Measurements from ENCODE around the gene BTG1.
"Not testable (repeated sequence)": the region's sequence is repeated elsewhere in the genome, so short reads cannot be mapped to it uniquely, and the experiment has no call there.

Gene BTG1

DNA sequence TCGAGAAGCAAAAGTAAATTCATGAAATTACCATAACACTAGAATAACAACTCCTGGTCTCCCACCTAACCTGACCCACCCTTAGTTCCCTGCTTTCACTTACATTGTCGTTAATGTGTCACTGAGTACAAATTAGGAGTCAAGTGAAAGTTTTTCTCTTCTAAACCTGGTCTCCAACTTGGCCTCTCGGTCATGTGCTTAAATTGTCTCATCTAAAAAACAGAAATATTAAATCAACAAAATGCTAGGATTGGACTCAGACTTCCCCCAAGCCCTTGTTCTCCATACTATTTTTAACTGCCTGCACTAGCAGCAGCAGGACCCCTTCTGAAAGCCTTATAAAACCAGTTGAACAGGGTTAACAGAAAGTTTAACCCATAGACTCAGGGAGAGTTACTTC is 1.8 kb upstream of the BTG1 start:
- DNase-seq, result no peak

DNA sequence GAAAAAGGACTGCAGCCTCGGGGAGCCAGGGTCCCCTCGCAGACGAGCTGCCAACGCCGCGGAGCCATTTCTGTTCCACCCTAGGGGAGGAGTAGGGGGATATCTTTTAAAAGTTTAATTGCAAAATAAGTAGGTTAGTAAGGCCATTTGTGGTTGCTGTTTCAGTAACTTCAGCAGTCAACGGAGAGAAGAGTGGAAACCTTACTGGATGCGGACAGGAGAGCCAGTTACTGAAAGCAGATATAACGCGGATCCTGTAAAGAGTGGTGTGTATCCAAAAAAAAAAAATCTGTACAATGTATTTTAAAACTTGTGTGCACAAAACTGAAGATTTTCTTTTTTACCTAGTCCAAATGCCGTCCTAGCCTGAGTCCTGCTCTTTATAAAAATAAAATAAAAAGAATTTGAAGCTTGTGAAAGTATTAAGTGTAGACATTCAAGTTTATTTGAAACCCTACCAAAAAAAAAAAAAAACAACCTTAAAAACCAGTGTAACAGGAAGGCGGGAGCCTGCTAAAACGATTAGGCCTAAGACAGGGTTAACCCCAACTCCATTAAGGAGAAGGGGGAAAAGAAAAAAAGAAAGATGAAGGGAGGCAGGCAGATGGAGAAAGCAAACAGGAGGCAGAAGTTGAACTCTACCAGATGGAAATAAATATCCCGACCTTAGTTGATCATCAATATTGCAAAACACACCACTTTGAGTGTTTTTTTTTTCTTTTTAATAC is 1.0 kb upstream of the BTG1 start:
- DNase-seq, result no peak

GRCh38 chr12:92145481-92145730 is 240 bp downstream of the BTG1 start:
- DNase-seq, result no peak

GRCh38 chr12:92144631-92145480 is 790 bp downstream of the BTG1 start:
- DNase-seq, result peak; percentile 65 to 75

GRCh38 chr12:92143686-92144630 is 1.7 kb downstream of the BTG1 start:
- peak; percentile 43 to 79 for DNase-seq

GRCh38 chr12:92143258-92143657 is 2.4 kb downstream of the BTG1 start:
- no peak for DNase-seq

- no peak for DNase-seq
Measured at GRCh38 chr12:92142251-92142926, 3.3 kb downstream of the BTG1 start.

GRCh38 chr12:92141591-92142121 is 4.0 kb downstream of the BTG1 start:
- DNase-seq, result no peak

DNA sequence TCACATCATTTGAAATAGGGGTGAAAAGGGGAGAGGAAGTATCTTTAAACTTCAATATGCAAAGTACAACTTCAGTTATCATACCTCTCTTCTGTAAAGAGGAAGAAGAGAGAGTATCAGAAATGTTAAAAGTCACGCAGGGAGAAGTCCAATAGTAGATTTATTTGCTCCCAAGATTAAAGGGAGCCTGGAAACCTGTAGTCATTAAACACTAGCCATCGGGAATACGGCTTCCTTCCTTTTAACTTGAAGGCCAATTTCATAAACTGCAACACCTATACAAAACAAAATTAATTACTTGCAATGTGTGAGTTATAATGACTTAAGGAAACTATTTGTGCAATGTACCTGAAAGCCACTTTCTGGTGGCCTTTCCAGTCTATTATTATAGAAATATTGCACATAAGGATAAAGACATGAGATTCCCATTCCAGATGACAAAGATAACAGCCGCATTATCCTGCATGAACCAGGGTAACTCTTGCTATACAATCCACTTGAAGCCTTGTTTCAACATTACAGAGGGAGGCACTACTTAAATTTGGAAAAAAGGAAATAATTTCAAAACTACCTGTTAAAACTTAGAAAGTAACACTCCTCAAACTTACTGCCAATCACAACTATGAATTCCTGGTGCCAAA is 4.6 kb downstream of the BTG1 start:
- no peak for DNase-seq

DNA sequence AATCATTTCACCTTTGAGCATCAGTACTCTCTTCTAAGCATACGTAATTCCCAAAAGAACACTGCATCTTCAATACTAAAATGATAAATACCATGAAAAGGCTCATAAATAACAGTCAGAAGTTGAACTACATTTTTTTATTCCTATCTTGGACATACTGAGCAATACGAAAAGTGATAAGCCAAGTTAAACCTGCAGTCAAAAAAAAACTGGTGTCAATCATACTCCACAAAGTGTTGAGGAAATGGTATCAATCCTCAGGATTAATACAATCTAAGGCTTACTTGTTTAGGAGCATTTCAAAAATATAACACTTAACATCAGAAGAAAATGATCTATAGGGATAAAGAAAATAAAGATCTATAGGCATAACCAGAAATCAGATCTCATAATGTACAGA is 5.5 kb downstream of the BTG1 start:
- DNase-seq, result no peak

DNA sequence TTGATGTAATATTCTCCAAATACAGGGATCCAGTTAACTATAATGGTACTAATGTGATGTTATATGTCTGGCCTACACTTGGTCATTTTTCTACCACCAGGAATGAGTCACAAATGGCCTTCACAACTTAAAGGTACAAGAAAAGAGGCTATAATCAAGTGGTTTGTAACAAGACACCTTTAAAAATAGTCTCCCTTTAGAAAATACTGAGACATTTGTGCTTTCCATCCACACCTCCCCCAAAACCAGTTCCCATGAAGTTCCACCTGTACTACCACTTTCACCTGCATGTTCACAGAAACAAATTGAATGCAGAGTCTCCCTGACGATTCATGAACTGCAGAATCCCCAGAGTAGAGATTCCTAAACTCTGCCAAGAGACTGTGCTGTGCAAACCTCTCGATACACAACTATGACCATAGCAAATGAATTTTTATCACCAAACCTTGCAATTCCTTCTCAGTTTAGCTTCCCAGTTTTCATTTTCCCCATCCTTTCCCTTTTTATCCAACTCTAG is 6.0 kb downstream of the BTG1 start:
- DNase-seq, result peak in 1 of 2 experiments; percentile 9

DNA sequence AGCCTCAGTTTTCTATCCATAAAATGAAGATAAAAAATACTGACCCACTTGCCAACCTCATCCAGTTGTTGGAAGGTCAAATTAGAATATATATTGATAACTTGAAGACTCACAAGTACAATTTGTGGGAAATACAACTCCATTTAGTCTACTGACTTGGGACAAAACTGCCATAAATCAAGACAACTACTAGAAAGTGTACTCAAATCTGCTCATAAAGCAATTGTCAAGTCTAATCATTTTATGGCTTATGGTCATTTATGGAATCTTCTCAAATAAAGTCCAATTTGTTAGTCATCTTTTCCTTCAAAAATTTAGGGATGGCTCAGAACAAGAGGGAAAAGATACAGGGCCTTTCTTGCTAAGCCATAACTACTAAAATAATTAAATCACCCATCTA is 7.0 kb downstream of the BTG1 start:
- no peak for DNase-seq

GRCh38 chr12:92138144-92138543 is 7.5 kb downstream of the BTG1 start:
- no peak for DNase-seq

DNA sequence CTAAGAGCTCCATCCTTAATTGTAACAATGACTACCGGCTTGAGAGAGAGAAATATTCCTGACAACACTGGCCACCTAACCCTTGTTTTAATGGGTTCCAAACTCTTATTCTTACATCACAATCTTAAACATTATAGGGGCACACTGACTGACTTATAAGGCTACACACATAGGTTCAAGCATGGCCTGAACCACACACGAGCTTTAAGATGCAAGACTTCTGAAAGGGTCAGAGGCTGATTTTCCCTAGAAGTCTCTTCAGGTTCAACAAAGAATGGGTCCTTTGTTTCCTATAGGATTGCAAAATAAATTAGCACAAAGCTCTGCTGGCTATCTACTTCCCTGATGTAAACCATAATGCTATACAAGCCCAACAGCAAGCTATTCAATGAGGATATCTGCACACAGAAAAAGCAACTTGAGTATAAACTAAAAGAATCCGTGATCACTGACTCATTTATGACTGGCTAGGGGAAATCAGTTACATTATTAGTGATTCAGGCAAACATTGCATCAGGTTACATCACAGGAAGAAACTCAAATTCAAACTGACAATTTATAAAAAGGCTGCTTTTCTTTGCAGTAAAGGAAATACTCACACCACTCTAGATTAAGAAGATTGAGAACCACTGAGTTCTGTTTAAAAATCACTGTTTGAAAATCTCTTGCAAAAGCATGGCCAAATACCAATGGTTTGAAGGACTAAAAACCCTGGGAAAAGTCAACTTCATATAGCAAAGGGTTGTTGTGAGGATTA is 8.5 kb downstream of the BTG1 start:
- DNase-seq, result no peak

DNA sequence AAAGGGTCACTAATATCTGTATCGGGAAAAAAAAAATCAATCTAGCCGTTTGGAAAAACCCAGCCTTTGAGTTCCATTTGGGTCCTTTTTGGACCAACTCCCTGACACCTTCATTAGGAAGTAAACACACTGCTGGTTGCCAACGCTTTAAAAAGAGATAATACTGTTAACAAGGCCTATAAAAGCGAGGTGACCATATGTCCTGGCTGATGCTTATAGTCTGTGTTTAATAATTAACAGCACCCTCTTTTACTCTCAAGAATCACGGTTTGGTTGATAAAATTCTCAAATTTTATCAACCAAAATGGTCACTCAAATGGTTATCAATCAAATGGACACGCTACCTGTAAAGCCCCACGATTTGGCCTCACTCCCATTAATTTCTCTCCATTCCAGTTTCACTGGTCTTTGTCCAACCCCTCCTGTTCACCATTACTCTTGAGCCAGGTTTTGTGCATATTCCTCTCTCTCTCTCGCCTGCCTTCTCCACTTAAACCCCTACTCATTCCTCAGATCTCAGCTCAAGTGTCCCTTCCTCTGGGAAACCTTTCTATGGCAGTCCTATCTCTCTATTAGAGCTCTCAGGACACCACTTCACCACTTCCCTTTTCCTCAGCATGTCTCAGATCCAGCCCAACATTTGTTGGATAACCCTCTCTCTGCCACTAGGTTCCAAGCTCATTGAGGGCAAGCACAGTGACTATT is 9.5 kb downstream of the BTG1 start:
- no peak for DNase-seq

DNA sequence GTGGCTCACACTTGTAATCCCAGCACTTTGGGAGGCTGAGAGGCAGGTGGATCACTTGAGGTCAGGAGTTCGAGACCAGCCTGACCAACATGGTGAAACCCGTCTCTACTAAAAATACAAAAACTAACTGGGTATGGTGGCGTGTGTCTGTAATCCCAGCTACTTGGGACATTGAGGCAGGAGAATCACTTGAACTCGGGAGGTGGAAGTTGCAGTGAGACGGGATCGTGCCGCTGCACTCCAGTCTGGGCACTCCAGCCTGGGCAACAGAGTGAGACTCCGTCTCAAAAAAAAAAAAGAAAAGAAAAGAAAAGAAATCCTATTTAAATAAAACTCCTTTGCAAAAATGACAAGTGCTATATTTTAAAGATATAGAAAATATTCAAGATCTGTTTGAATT is 10.1 kb downstream of the BTG1 start:
- DNase-seq, result not testable (repeated sequence)

- DNase-seq, result no peak
Measured at GRCh38 chr12:92134638-92135274, 10.9 kb downstream of the BTG1 start.

- peak in 1 of 2 experiments; percentile 27 for DNase-seq
Measured at GRCh38 chr12:92133795-92134637, 11.6 kb downstream of the BTG1 start.

- DNase-seq, result peak in 1 of 2 experiments; percentile 6
Measured at GRCh38 chr12:92133171-92133570, 12.5 kb downstream of the BTG1 start.
